SKM-1 (cell line): ENCODE data around the gene SLC6A1.
A peak's percentile ranks its signal among the peaks of the same experiment; 100 is the strongest.
"Not testable (repeated sequence)": the region's sequence is repeated elsewhere in the genome, so short reads cannot be mapped to it uniquely, and the experiment has no call there.

ENCODE experiments used
- DNase-seq: peaks from one replicate; lab custom pipeline; 2025; ENCODE audit not compliant: unreplicated experiment; lab: John Stamatoyannopoulos, UW

Gene SLC6A1

GRCh38 chr3:11057655-11058054 is 65.1 kb downstream of the SLC6A1 start:
- no peak for DNase-seq

- peak; percentile 31 for DNase-seq
Observed at GRCh38 chr3:11059090-11059798, 66.7 kb downstream of the SLC6A1 start.

GRCh38 chr3:11059799-11060115 is 67.2 kb downstream of the SLC6A1 start:
- no peak for DNase-seq

- DNase-seq, result peak; percentile 10
Observed at GRCh38 chr3:11060500-11061251, 68.1 kb downstream of the SLC6A1 start.

- DNase-seq, result not testable (repeated sequence)
Observed at GRCh38 chr3:11061268-11061871, 68.8 kb downstream of the SLC6A1 start.

GRCh38 chr3:11062704-11063103 is 70.2 kb downstream of the SLC6A1 start:
- no peak for DNase-seq

GRCh38 chr3:11071096-11071755 is 78.7 kb downstream of the SLC6A1 start:
- no peak for DNase-seq

- DNase-seq, result peak; percentile 9
Observed at GRCh38 chr3:11072631-11073030, 80.1 kb downstream of the SLC6A1 start.

GRCh38 chr3:11074011-11074410 is 81.5 kb downstream of the SLC6A1 start:
- DNase-seq, result no peak

- no peak for DNase-seq
Observed at GRCh38 chr3:11074451-11074850, 81.9 kb downstream of the SLC6A1 start.

GRCh38 chr3:11075122-11075521 is 82.6 kb downstream of the SLC6A1 start:
- DNase-seq, result not testable (repeated sequence)

- no peak for DNase-seq
Observed at GRCh38 chr3:11076711-11077110, 84.2 kb downstream of the SLC6A1 start.

GRCh38 chr3:11077466-11077865 is 84.9 kb downstream of the SLC6A1 start:
- peak; percentile 74 for DNase-seq

- DNase-seq, result peak; percentile 72
Observed at GRCh38 chr3:11078826-11079515, 86.4 kb downstream of the SLC6A1 start.

GRCh38 chr3:11080492-11080891 is 87.9 kb downstream of the SLC6A1 start:
- DNase-seq, result no peak

GRCh38 chr3:11084098-11084497 is 91.5 kb downstream of the SLC6A1 start:
- no peak for DNase-seq

- DNase-seq, result no peak
Observed at GRCh38 chr3:11084677-11085076, 92.1 kb downstream of the SLC6A1 start.

GRCh38 chr3:11085093-11085840 is 92.7 kb downstream of the SLC6A1 start:
- DNase-seq, result no peak

GRCh38 chr3:11086856-11087255 is 94.3 kb downstream of the SLC6A1 start:
- no peak for DNase-seq

GRCh38 chr3:11088066-11088465 is 95.5 kb downstream of the SLC6A1 start:
- no peak for DNase-seq
